Left hindlimb (tissue), 1 donor: ENCODE data around the gene C4orf50.
"Not testable (repeated sequence)": the region's sequence is repeated elsewhere in the genome, so short reads cannot be mapped to it uniquely, and the experiment has no call there.

ENCODE experiments used
- DNase-seq: peaks from one replicate; pipeline ENCODE4 v3.0.0-alpha.2; 2018

C4orf50 gene

GRCh38 chr4:5965225-5965624 is 53.0 kb downstream of the C4orf50 start:
- DNase-seq: no peak

- no peak for DNase-seq
These were observed 54.2 kb downstream of the C4orf50 start for GRCh38 chr4:5964030-5964429.

GRCh38 chr4:5963611-5964010 is 54.6 kb downstream of the C4orf50 start:
- no peak for DNase-seq

GRCh38 chr4:5962416-5962815 is 55.8 kb downstream of the C4orf50 start:
- DNase-seq: no peak

- no peak for DNase-seq
These were observed 57.9 kb downstream of the C4orf50 start for GRCh38 chr4:5960252-5960880.

GRCh38 chr4:5959211-5959982 is 58.8 kb downstream of the C4orf50 start:
- no peak for DNase-seq

GRCh38 chr4:5958199-5958735 is 60.0 kb downstream of the C4orf50 start:
- no peak for DNase-seq

- DNase-seq: no peak
These were observed 61.2 kb downstream of the C4orf50 start for GRCh38 chr4:5957076-5957475.

GRCh38 chr4:5956285-5957021 is 61.8 kb downstream of the C4orf50 start:
- no peak for DNase-seq

GRCh38 chr4:5955856-5956255 is 62.4 kb downstream of the C4orf50 start:
- DNase-seq: no peak

GRCh38 chr4:5955201-5955821 is 62.9 kb downstream of the C4orf50 start:
- no peak for DNase-seq

- no peak for DNase-seq
These were observed 64.0 kb downstream of the C4orf50 start for GRCh38 chr4:5954056-5954760.

- DNase-seq: no peak
These were observed 65.0 kb downstream of the C4orf50 start for GRCh38 chr4:5952975-5953951.

GRCh38 chr4:5952286-5952974 is 65.8 kb downstream of the C4orf50 start:
- DNase-seq: no peak

GRCh38 chr4:5946653-5947052 is 71.6 kb downstream of the C4orf50 start:
- not testable (repeated sequence) for DNase-seq

- no peak for DNase-seq
These were observed 72.3 kb downstream of the C4orf50 start for GRCh38 chr4:5945936-5946335.

GRCh38 chr4:5945171-5945570 is 73.1 kb downstream of the C4orf50 start:
- no peak for DNase-seq

- DNase-seq: no peak
These were observed 74.7 kb downstream of the C4orf50 start for GRCh38 chr4:5943561-5943960.

- no peak for DNase-seq
These were observed 75.3 kb downstream of the C4orf50 start for GRCh38 chr4:5942947-5943346.

GRCh38 chr4:5941601-5942000 is 76.6 kb downstream of the C4orf50 start:
- no peak for DNase-seq
